ENCODE measurements around the gene TMEM238.

Gene TMEM238

DNA sequence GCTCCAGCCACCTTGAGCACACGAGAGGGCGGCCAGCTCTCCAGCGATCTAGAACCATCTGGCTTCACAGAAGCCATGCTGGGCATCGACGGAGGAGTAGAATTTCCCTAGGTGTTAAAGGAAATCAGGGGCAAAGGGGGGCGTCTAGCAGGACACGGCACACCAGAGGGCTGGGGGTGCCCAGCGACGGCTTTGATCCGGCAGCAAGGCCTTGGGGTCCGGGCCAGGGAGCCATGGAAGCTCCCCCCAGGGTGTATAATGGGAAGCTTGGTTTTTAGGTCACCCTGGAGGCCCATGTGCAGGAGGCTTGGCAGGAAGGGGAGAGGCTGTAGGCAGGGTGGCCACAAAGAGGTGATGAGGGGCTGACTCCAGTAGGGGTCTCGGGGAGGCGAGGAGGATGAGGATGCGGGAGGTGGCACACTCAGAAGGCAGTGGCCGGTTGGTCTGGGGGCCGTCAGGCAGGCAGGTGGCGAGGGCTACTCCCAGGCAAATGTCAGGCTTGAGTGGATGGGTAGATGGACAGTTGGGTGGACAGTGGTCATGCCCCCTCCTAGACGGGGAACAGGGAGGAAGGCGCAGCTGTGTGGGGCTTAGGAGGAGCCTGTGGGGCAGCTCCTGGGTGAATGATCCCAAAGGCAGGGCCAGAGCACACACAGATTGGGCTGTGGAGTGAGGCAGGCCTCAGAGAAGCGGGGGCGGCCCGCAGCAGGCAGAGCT is 38.8 kb downstream of the TMEM238 start:
- Histone ChIP-seq H3K27me3 (ENCODE audit: low read length) (no peaks in the 10 kb centered on the region), H3K79me2 (ENCODE audit: insufficient read depth, low read length) (0 out of 2 replicates have a peak, but pooled peaks cover 6% of the 10 kb centered on the region), H3K4me3 (ENCODE audit: insufficient read depth, low read length, poor library complexity, severe bottlenecking) (no peak overlapping the region), H3K9me2 (replicated peaks; ENCODE audit: insufficient read depth, low read length) (no peaks in the 10 kb centered on the region), H3K27ac (ENCODE audit: low read depth, low read length) (no peak overlapping the region), H3K36me3 (ENCODE audit: low read length) (no peaks in the 10 kb centered on the region), H3K9ac (ENCODE audit: low read length) (no peak overlapping the region), H3K4me2 (ENCODE audit: low read depth, low read length, poor library complexity, severe bottlenecking) (no peak overlapping the region), H3K9me3 (ENCODE audit: insufficient read depth, low read length) (no peaks in the 10 kb centered on the region), H2AFZ (ENCODE audit: low read depth, low read length, severe bottlenecking) (no peak overlapping the region), H4K20me1 (ENCODE audit: low read depth, low read length) (no peaks in the 10 kb centered on the region), H3F3A (ENCODE audit: insufficient read depth) (no peaks in the 10 kb centered on the region)
- TF ChIP-seq, protein P1, sequence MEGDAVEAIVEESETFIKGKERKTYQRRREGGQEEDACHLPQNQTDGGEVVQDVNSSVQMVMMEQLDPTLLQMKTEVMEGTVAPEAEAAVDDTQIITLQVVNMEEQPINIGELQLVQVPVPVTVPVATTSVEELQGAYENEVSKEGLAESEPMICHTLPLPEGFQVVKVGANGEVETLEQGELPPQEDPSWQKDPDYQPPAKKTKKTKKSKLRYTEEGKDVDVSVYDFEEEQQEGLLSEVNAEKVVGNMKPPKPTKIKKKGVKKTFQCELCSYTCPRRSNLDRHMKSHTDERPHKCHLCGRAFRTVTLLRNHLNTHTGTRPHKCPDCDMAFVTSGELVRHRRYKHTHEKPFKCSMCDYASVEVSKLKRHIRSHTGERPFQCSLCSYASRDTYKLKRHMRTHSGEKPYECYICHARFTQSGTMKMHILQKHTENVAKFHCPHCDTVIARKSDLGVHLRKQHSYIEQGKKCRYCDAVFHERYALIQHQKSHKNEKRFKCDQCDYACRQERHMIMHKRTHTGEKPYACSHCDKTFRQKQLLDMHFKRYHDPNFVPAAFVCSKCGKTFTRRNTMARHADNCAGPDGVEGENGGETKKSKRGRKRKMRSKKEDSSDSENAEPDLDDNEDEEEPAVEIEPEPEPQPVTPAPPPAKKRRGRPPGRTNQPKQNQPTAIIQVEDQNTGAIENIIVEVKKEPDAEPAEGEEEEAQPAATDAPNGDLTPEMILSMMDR (IDR thresholded peaks at IDR 0.05; ENCODE audit: insufficient read depth, low read length, poor library complexity, severe bottlenecking), result no peak
- TF ChIP-seq EZH2phosphoT487 (conservative IDR thresholded peaks at IDR 0.05; ENCODE audit: low read length), result no peak

DNA sequence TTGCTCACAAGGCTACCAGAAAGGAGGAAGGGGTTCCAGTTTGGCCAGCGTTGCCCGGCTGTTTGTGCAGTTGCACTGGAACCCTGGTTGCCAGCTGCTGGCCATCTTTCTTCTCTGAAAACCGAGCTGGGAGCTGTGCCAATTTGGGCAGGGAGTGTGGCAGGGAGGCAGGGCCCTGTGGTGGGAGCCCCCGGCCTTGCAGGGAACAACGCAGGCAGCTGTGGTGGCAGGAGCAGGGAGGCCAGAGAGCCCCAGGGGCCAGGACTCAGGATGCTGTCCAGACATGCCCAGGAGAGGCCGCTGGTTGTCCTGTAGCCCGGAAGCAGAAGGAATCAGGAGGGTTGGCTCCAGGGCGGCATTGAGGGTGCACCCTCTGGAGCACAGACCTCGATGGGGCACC is 39.6 kb downstream of the TMEM238 start:
- no peak for TF ChIP-seq EZH2phosphoT487 (conservative IDR thresholded peaks at IDR 0.05; ENCODE audit: low read length)
- TF ChIP-seq, protein P1 (IDR thresholded peaks at IDR 0.05; ENCODE audit: insufficient read depth, low read length, poor library complexity, severe bottlenecking), result no peak
- no peaks in the 10 kb centered on the region for H3K9me3 ChIP-seq (ENCODE audit: insufficient read depth, low read length)
- no peaks in the 10 kb centered on the region for H3K9me2 ChIP-seq (replicated peaks; ENCODE audit: insufficient read depth, low read length)
- H3K79me2 ChIP-seq (ENCODE audit: insufficient read depth, low read length), result 0 out of 2 replicates have a peak, but pooled peaks cover 8% of the 10 kb centered on the region
- H3K4me2 ChIP-seq (ENCODE audit: low read depth, low read length, poor library complexity, severe bottlenecking), result no peak overlapping the region
- H3K9ac ChIP-seq (ENCODE audit: low read length), result no peak overlapping the region
- no peak overlapping the region for H3K4me3 ChIP-seq (ENCODE audit: insufficient read depth, low read length, poor library complexity, severe bottlenecking)
- H3K27me3 ChIP-seq (ENCODE audit: low read length), result no peaks in the 10 kb centered on the region
- H2AFZ ChIP-seq (ENCODE audit: low read depth, low read length, severe bottlenecking), result no peak overlapping the region
- no peak overlapping the region for H3K27ac ChIP-seq (ENCODE audit: low read depth, low read length)
- no peaks in the 10 kb centered on the region for H3K36me3 ChIP-seq (ENCODE audit: low read length)
- H4K20me1 ChIP-seq (ENCODE audit: low read depth, low read length), result no peaks in the 10 kb centered on the region
- H3F3A ChIP-seq (ENCODE audit: insufficient read depth), result no peaks in the 10 kb centered on the region

DNA sequence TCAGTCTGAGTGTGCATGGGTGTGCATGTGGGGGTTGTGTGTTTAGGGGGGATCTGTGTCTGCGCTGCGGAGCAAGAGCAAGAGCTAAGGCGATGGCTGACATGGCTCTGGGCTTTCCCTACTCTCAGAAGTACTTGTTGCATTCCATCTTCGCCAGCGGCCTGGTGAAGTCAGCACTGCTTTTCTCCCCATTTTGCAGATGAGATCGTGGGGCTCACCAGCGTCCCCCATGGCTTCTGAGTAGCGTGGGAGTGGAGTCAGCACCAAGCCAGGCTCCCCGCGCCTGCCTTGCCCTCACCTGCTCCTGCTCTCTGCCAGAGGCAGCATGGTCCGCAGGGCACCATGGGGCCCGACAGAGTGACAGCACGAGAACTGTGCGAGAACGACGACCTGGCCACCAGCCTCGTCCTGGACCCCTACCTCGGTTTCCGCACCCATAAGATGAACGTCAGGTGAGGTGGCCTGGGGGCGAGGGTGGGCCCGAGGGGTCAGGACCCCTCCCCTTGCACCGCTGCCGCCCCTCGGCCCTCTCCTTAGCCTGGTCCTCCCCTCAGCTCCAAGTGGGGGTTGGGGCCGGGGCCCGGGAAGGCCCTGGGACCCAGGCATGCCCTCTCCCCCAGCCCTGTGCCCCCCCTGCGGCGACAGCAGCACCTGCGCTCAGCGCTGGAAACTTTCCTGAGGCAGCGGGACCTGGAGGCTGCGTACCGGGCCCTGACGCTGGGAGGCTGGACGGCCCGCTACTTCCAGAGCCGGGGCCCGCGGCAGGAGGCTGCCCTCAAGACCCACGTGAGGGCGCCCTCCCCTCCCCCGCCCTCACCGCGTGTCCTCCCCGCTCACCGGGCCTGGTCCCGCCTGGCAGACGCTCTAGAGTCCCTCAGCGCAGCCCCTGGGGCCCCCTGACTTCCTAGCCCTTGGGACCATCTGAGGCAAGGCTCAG is 42.2 kb downstream of the TMEM238 start:
- H3F3A ChIP-seq (ENCODE audit: insufficient read depth), result no peaks in the 10 kb centered on the region
- H4K20me1 ChIP-seq (ENCODE audit: low read depth, low read length), result no peaks in the 10 kb centered on the region
- no peak overlapping the region for H2AFZ ChIP-seq (ENCODE audit: low read depth, low read length, severe bottlenecking)
- peak overlapping the region; percentile 88 for H3K9ac ChIP-seq (ENCODE audit: low read length)
- H3K4me3 ChIP-seq (ENCODE audit: insufficient read depth, low read length, poor library complexity, severe bottlenecking), result peak overlapping the region; percentile 87
- H3K27ac ChIP-seq (ENCODE audit: low read depth, low read length), result no peak overlapping the region
- 0 out of 2 replicates have a peak, but pooled peaks cover 8% of the 10 kb centered on the region for H3K79me2 ChIP-seq (ENCODE audit: insufficient read depth, low read length)
- H3K36me3 ChIP-seq (ENCODE audit: low read length), result no peaks in the 10 kb centered on the region
- H3K9me2 ChIP-seq (replicated peaks; ENCODE audit: insufficient read depth, low read length), result no peaks in the 10 kb centered on the region
- peak overlapping the region; percentile 97 for H3K4me2 ChIP-seq (ENCODE audit: low read depth, low read length, poor library complexity, severe bottlenecking)
- no peaks in the 10 kb centered on the region for H3K27me3 ChIP-seq (ENCODE audit: low read length)
- no peak for TF ChIP-seq EZH2phosphoT487 (conservative IDR thresholded peaks at IDR 0.05; ENCODE audit: low read length)
- TF ChIP-seq, protein P1 (IDR thresholded peaks at IDR 0.05; ENCODE audit: insufficient read depth, low read length, poor library complexity, severe bottlenecking), result no peak
- H3K9me3 ChIP-seq (ENCODE audit: insufficient read depth, low read length), result no peaks in the 10 kb centered on the region

Measured in SU-DHL-6 (cell line).